Endometrium (tissue), 2 donors: Measurements from ENCODE around the gene PPIH.
"Not testable (repeated sequence)": the region's sequence is repeated elsewhere in the genome, so short reads cannot be mapped to it uniquely, and the experiment has no call there.

Source experiments
- FAIRE-seq: peaks from 2 replicates; lab custom pipeline; 2012; peaks lifted over from hg19 to GRCh38; lab: Jason Lieb, UNC
- donor health status: control.
- donor health status: control.

PPIH gene

DNA sequence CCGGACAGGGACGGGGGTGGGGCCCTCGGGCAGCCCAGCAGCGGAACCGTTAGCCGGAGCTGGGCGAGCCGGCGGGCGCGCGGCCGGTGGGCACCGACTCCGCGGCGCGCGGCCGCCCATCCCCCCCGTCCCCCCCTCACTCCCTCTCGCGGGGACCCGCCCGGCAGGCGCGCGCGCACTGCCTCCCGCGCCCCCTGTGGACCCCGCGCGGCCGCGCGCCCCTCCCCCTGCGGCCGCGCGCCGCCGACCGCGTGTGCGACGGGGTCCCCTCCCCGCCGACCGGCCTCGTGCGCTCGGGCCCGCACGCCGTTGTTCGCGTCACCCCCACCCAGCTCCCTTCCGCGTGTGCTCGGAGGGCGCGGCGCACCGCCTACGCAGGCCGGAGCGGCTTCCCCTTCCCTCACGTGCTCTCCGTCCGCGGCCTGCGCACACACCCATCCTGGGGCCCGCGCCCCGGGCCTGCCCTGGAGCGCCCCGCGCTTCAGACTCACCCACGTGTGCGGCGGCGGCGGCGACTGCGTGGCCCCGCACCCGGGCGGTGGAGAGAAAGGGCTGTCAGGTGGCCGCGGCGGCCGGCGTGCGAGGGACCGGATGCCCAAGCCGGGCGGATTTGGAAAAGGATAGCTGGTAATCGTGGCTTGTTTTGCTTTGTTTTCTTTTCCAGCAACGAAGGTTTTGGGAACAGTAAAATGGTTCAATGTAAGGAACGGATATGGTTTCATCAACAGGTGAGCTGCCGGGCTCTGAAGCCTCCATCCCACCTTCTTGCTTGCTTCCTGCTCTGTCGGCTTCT is 24.7 kb downstream of the PPIH start:
- no peak for FAIRE-seq

- FAIRE-seq: no peak
These were observed 25.9 kb downstream of the PPIH start for GRCh38 chr1:42684139-42684538.

DNA sequence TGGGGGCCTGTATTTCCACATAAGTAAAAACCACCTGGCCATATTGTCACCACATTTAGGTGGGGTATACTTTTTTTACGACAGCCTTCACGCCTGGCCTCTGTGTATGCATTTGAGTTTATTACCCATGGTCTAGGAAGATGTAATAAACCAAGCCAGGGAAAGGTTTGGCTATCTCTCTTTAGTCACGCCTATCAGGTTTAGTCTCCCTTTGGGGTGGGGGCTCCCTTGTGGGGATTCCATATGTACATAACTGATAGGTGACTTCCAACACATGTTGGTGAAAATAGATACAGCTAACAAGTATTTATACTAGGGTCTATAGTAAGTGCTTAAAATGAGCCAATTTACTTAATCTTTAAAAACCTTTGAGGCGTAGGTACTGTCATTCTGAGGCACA is 28.2 kb downstream of the PPIH start:
- no peak for FAIRE-seq

DNA sequence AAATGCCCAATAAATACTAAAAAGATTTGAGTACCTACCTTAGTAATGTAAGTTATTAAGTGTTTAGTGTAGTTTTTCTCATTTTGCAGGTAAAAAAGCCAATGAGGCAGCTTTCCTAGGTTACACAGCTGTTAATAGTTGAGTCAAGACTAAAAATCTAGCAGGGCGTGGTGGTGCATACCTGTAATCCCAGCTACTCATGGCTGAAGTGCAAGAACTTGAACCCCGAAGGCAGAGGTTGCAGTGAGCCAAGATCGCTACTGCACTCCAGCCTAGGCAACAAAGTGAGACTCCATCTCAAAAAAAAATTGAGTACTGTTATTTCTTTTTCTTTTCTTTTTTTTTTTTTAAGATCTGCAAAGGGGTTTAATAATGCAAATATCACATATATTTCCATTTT is 31.7 kb downstream of the PPIH start:
- no peak for FAIRE-seq

GRCh38 chr1:42690477-42691156 is 32.4 kb downstream of the PPIH start:
- no peak for FAIRE-seq

DNA sequence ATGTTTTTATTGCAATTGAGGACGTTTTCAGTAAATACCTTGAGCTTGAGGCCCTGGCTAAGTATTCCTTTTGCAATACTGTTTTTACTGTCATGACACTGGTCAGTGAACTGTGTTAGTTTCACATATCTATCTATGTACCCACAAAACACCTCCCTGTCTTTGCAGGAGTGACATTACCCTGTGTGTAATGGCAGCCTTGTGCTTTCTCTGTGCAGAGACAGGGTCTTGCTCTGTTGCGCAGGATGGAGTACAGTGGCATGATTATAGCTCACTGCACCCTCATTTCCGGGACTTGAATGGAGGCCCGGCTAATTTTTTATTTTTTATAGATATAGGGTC is 32.9 kb downstream of the PPIH start:
- FAIRE-seq: no peak

DNA sequence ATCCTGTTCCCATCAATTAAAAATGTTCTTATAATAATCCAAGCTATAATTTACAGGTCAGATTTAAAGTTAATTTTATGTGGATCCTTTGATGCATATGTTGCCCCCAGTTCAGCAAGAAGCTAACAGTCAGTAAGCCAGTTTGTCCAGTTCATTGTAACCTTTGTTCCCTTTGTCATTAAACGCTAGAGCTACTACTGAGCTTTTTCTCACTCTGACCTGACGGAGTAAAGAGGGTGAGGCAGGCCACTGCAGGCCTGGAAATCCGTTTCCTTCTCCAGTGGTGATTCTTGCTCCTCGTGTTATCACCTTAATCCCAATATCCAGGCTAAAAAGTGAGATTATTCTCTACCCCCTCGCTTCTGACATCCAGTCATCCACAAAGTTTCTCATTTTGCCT is 34.2 kb downstream of the PPIH start:
- no peak for FAIRE-seq

GRCh38 chr1:42692911-42693310 is 34.7 kb downstream of the PPIH start:
- no peak for FAIRE-seq

GRCh38 chr1:42698081-42698813 is 40.0 kb downstream of the PPIH start:
- no peak for FAIRE-seq

DNA sequence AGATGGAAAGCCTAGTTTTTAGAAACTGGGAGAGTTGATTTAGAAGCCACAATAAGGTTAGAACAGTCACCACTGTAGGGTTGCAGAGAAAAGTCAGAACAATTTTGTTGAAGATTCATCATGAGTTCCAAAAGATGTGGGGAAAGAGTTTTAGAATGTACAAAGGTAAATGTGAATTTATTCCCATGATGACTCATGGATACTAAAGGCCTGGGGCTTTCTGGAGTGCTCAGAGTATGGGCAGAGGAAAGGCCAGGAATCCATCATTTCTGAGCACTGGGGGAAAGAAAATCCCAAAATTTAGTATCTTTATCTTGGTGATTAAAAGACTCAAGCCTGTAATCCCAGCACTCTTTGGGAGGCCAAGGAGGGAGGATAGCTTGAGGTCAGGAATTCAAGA is 41.8 kb downstream of the PPIH start:
- no peak for FAIRE-seq

DNA sequence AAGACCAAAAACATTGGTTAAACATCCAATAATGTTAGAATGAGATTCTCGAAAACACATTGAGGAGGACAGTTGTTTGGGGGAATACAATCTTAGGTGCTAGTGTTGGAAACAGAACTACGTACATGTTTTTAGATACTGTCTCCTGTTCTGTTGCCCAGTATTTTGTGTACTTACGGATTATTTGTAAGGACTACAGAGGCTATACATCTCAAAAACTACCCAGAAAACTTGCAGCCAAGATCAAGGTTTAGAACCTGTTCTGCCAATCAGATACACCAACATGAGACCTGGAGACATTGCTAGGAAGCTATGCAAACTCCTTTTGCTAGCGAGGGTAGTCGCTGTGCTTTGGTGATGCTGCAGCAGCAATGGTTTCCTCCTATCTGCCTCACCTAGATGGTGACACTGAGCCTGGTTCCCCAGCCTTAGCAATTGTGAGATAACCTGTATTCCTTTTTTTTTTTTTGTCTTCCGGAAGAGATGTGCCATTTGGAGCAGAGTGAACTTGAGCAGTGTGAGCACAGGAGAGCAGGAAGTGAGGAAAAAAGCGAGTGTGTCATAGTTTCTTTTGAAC is 45.8 kb downstream of the PPIH start:
- FAIRE-seq: no peak

DNA sequence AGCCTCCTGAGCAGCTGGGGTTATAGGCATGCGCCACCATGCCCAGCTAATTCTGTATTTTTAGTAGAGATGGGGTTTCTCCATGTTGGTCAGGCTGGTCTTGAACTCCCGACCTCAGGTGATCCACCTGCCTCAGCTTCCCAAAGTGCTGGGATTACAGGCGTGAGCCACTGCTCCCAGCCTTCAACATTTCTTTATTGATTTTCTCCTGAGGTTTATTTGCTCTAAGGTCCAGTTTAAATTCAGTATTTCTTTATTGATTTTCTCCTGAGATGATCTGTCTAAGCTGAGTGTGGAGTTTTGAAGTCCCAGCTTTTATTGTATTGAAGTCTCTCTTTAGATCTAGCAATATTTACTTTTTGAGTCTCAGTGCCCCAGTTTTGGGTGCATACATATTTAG is 54.6 kb downstream of the PPIH start:
- FAIRE-seq: not testable (repeated sequence)

- FAIRE-seq: no peak
These were observed 55.1 kb downstream of the PPIH start for GRCh38 chr1:42713293-42713692.

GRCh38 chr1:42714441-42714840 is 56.2 kb downstream of the PPIH start:
- not testable (repeated sequence) for FAIRE-seq

DNA sequence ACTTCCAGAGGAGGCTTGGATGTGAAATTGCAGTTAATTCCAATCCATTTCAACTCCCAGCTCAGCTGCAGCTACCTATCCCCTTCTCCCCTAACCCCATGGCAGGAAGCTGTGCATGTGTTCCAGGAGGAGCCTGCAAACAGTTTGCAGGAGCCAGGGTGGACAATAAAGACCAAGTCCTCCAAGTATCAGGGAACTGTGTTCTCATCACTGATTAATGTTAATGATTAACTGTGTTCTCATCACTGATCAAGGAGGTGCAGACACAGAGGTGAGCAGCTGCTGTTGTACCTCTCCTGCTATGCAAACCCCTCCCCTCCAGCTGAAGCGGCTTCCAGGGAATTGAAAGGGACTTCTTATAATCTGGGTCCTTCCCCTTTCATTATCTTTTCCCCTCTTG is 62.6 kb downstream of the PPIH start:
- no peak for FAIRE-seq

- FAIRE-seq: no peak
These were observed 63.7 kb downstream of the PPIH start for GRCh38 chr1:42721926-42722325.

DNA sequence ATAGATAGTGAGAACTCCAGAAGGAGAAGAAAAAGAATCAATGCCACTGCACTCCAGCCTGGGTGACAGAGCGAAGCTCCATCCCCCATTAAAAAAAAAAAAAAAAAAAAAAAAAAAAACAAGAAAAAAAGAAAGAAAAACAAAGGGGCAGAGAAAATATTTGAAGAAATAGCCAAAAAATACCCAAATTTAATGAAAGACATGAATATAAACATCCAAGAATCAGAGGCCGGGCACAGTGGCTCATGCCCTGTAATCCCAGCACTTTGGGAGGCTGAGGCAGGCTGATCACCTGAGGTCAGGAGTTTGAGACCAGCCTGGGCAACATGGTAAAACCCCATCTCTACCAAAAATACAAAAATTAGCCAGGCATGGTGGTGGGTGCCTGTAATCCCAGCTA is 64.2 kb downstream of the PPIH start:
- FAIRE-seq: not testable (repeated sequence)

- no peak for FAIRE-seq
These were observed 65.3 kb downstream of the PPIH start for GRCh38 chr1:42723511-42723910.

DNA sequence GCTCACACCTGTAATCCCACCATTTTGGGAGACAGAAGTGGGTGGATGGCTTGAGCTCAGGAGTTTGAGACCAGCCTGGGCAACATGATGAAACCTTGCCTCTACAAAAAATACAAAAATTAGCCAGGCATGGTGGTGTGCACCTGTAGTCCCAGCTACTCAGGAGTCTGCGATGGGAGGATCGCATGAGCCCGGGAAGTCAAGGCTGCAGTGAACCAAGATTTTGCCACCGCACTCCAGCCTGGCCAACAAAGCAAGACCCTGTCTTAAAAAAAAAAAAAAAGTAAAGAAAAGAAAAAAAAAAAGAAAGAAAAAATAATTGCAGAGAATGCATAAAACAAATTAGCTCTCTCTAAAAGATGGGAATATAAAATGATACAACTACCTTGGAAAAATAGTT is 67.6 kb downstream of the PPIH start:
- FAIRE-seq: peak; percentile 83
